OCI-LY1 (cell line): ENCODE data around the gene MKKS.

Experiments
- H2AFZ ChIP-seq: fragments of 200-600 bp; sonication (generic), shearing (Covaris generic); 2 replicates; pipeline ENCODE4 v1.6.0; 2014; ENCODE audit warnings: antibody characterized with exemption, mild to moderate bottlenecking, low read length
- H3F3A ChIP-seq: fragments of 200-600 bp; sonication (generic), shearing (Covaris generic); 2 replicates; pipeline ENCODE4 v1.6.0; 2014; ENCODE audit warnings: mild to moderate bottlenecking, antibody characterized with exemption, low read length, moderate library complexity; ENCODE audit not compliant: insufficient read depth
- H3K27ac ChIP-seq: fragments of 200-600 bp; sonication (generic); 2 replicates; pipeline ENCODE4 v1.5.1; 2014; ENCODE audit warnings: low read length, mixed run types, mild to moderate bottlenecking, low read depth; ENCODE audit not compliant: poor library complexity, severe bottlenecking
- H3K27me3 ChIP-seq: fragments of 200-600 bp; sonication (generic); 2 replicates; pipeline ENCODE4 v1.6.0; 2014; ENCODE audit warnings: antibody characterized with exemption, mild to moderate bottlenecking, low read length, moderate library complexity; ENCODE audit not compliant: insufficient read depth
- H3K36me3 ChIP-seq: fragments of 200-600 bp; sonication (generic); 2 replicates; pipeline ENCODE4 v1.6.1; 2014; ENCODE audit warnings: mild to moderate bottlenecking, antibody characterized with exemption, low read length, moderate library complexity, mixed read lengths; ENCODE audit not compliant: insufficient read depth
- H3K4me1 ChIP-seq: fragments of 200-600 bp; sonication (generic); 2 replicates; pipeline ENCODE4 v1.5.1; 2014; ENCODE audit warnings: mild to moderate bottlenecking, low read length, moderate library complexity; ENCODE audit not compliant: insufficient read depth, severe bottlenecking
- H3K4me2 ChIP-seq: fragments of 200-600 bp; sonication (generic), shearing (Covaris generic); 2 replicates; pipeline ENCODE4 v1.6.1; 2014; ENCODE audit warnings: low read length
- H3K4me3 ChIP-seq: fragments of 200-600 bp; sonication (generic); 2 replicates; pipeline ENCODE4 v1.5.1; 2014; ENCODE audit warnings: low read length, low read depth, mild to moderate bottlenecking, mixed read lengths; ENCODE audit not compliant: poor library complexity, severe bottlenecking
- H3K79me2 ChIP-seq: fragments of 200-600 bp; shearing (Covaris generic); 2 replicates; pipeline ENCODE4 v1.6.1; 2016; ENCODE audit warnings: mixed run types, low read length, mixed read lengths; ENCODE audit not compliant: insufficient read depth
- H3K9ac ChIP-seq: fragments of 200-600 bp; sonication (generic), shearing (Covaris generic); 2 replicates; pipeline ENCODE4 v1.6.1; 2014; ENCODE audit warnings: mild to moderate bottlenecking, low read length, mixed read lengths
- H3K9me2 ChIP-seq: fragments of 200-600 bp; sonication (generic), shearing (Covaris generic); 2 replicates; pipeline ENCODE4 v1.6.1; 2014; ENCODE audit warnings: low read depth, mild to moderate bottlenecking, low read length, mixed read lengths
- H3K9me3 ChIP-seq: fragments of 200-600 bp; shearing (Covaris generic); 2 replicates; pipeline ENCODE4 v1.6.1; 2014; ENCODE audit warnings: low read length, mixed read lengths
- H4K20me1 ChIP-seq: fragments of 200-600 bp; sonication (generic), shearing (Covaris generic); 2 replicates; pipeline ENCODE4 v1.6.0; 2016; ENCODE audit warnings: mild to moderate bottlenecking, low read length; ENCODE audit not compliant: insufficient read depth
- CTCF ChIP-seq: fragments of 200-600 bp; sonication (generic), shearing (Covaris generic); IDR thresholded peaks from 2 replicates; pipeline ENCODE4 v1.5.1; 2017; ENCODE audit warnings: mild to moderate bottlenecking, antibody characterized with exemption, low read length, moderate library complexity, mixed read lengths
- EZH2 ChIP-seq: fragments of 200-600 bp; sonication (generic), shearing (Covaris generic); IDR thresholded peaks from 2 replicates; pipeline ENCODE4 v1.8.0; 2017; ENCODE audit warnings: borderline replicate concordance, mixed run types, mild to moderate bottlenecking, antibody characterized with exemption, low read length, moderate library complexity, mixed read lengths

Gene MKKS

GRCh38 chr20:10374036-10374435, 60.0 kb downstream of the MKKS start:
- no peak overlapping the region for H3K4me2 ChIP-seq
- no peaks in the 10 kb centered on the region for H3K9me3 ChIP-seq
- no peak for TF ChIP-seq CTCF
- TF ChIP-seq EZH2 = no peak
- H3F3A ChIP-seq = no peaks in the 10 kb centered on the region
- H3K79me2 ChIP-seq = no peaks in the 10 kb centered on the region
- no peaks in the 10 kb centered on the region for H3K9me2 ChIP-seq
- no peak overlapping the region for H3K27ac ChIP-seq
- no peaks in the 10 kb centered on the region for H4K20me1 ChIP-seq
- H3K4me3 ChIP-seq = no peak overlapping the region
- no peaks in the 10 kb centered on the region for H3K27me3 ChIP-seq
- no peak overlapping the region for H2AFZ ChIP-seq
- H3K9ac ChIP-seq = no peak overlapping the region
- H3K36me3 ChIP-seq = no peaks in the 10 kb centered on the region
- no peaks in the 10 kb centered on the region for H3K4me1 ChIP-seq

- Histone ChIP-seq H4K20me1 (no peaks in the 10 kb centered on the region), H3K9me3 (no peaks in the 10 kb centered on the region), H3K79me2 (no peaks in the 10 kb centered on the region), H3K4me1 (no peaks in the 10 kb centered on the region), H3K4me3 (no peak overlapping the region), H3K9me2 (no peaks in the 10 kb centered on the region), H3K27ac (no peak overlapping the region), H2AFZ (no peak overlapping the region), H3F3A (no peaks in the 10 kb centered on the region), H3K9ac (no peak overlapping the region), H3K27me3 (no peaks in the 10 kb centered on the region), H3K4me2 (no peak overlapping the region), H3K36me3 (no peaks in the 10 kb centered on the region)
- TF ChIP-seq CTCF (no peak), EZH2 (no peak)
Measured at GRCh38 chr20:10371467-10371866, 62.6 kb downstream of the MKKS start.

- no peaks in the 10 kb centered on the region for H4K20me1 ChIP-seq
- no peak for TF ChIP-seq EZH2
- no peaks in the 10 kb centered on the region for H3K4me1 ChIP-seq
- no peaks in the 10 kb centered on the region for H3K36me3 ChIP-seq
- no peaks in the 10 kb centered on the region for H3K9me2 ChIP-seq
- no peak overlapping the region for H3K4me3 ChIP-seq
- H3K9me3 ChIP-seq = no peaks in the 10 kb centered on the region
- H3K9ac ChIP-seq = no peak overlapping the region
- no peaks in the 10 kb centered on the region for H3K27me3 ChIP-seq
- no peaks in the 10 kb centered on the region for H3K79me2 ChIP-seq
- H3F3A ChIP-seq = no peaks in the 10 kb centered on the region
- H3K27ac ChIP-seq = no peak overlapping the region
- H2AFZ ChIP-seq = no peak overlapping the region
- H3K4me2 ChIP-seq = no peak overlapping the region
Measured at GRCh38 chr20:10370091-10370887, 63.7 kb downstream of the MKKS start.

- Histone ChIP-seq H3K4me3 (no peak overlapping the region), H4K20me1 (no peaks in the 10 kb centered on the region), H2AFZ (no peak overlapping the region), H3K9me3 (no peaks in the 10 kb centered on the region), H3K79me2 (no peaks in the 10 kb centered on the region), H3K4me1 (no peaks in the 10 kb centered on the region), H3K36me3 (no peaks in the 10 kb centered on the region), H3F3A (no peaks in the 10 kb centered on the region), H3K9me2 (no peaks in the 10 kb centered on the region), H3K27me3 (no peaks in the 10 kb centered on the region), H3K4me2 (no peak overlapping the region), H3K27ac (no peak overlapping the region), H3K9ac (no peak overlapping the region)
- TF ChIP-seq CTCF (no peak), EZH2 (no peak)
Measured at GRCh38 chr20:10369723-10370090, 64.3 kb downstream of the MKKS start.
